Central memory CD8-positive, alpha-beta T cell (primary cell): Measurements from ENCODE around the gene FADS2.
A peak's percentile ranks its signal among the peaks of the same experiment; 100 is the strongest.

ENCODE experiments used
- ATAC-seq: fragments of 150-1000 bp; cut with Tn5 transposase; replicated peaks from 2 replicates; pipeline ENCODE4 v1.10.0; 2022; ENCODE audit warnings: mild to moderate bottlenecking, moderate FRiP score, moderate number of reproducible peaks; ENCODE audit not compliant: poor library complexity, severe bottlenecking; ENCODE audit errors: extremely low read depth
- DNase-seq, 2 donors: peaks; one replicate each; pipeline ENCODE4 v3.0.0; 2021; ENCODE audit warnings: low spot score in 2 of 2
- H3K27ac Mint-ChIP-seq: one replicate; pipeline ENCODE4 v1.8.0; 2022; ENCODE audit warnings: low read depth, mild to moderate bottlenecking, moderate library complexity, mixed read lengths
- H3K27me3 Mint-ChIP-seq: one replicate; pipeline ENCODE4 v1.8.0; 2022; ENCODE audit warnings: mixed read lengths
- H3K36me3 Mint-ChIP-seq: one replicate; pipeline ENCODE4 v1.8.0; 2022; ENCODE audit warnings: mild to moderate bottlenecking, moderate library complexity, mixed read lengths; ENCODE audit not compliant: insufficient read depth
- H3K4me1 Mint-ChIP-seq: one replicate; pipeline ENCODE4 v1.8.0; 2022; ENCODE audit warnings: mixed read lengths
- H3K4me3 Mint-ChIP-seq: one replicate; pipeline ENCODE4 v1.8.0; 2022; ENCODE audit warnings: mild to moderate bottlenecking, moderate library complexity, mixed read lengths
- H3K9me3 Mint-ChIP-seq: one replicate; pipeline ENCODE4 v1.8.0; 2022; ENCODE audit warnings: mixed read lengths

Gene FADS2

GRCh38 chr11:61800331-61801281 lies 27.5 kb upstream of the FADS2 start:
- peak overlapping the region; percentile 30 for H3K27ac Mint-ChIP-seq
- no peaks in the 10 kb centered on the region for H3K27me3 Mint-ChIP-seq
- H3K4me3 Mint-ChIP-seq: no peak overlapping the region
- H3K9me3 Mint-ChIP-seq: no peaks in the 10 kb centered on the region
- peaks cover 3% of the 10 kb centered on the region for H3K36me3 Mint-ChIP-seq
- peaks cover 6% of the 10 kb centered on the region for H3K4me1 Mint-ChIP-seq
- no peak for DNase-seq
- ATAC-seq: no peak

GRCh38 chr11:61802605-61803004 lies 25.5 kb upstream of the FADS2 start:
- Mint-ChIP-seq H3K4me1 (no peaks in the 10 kb centered on the region), H3K36me3 (peaks cover 2% of the 10 kb centered on the region), H3K9me3 (no peaks in the 10 kb centered on the region), H3K4me3 (no peak overlapping the region), H3K27ac (no peak overlapping the region), H3K27me3 (no peaks in the 10 kb centered on the region)
- DNase-seq: no peak
- no peak for ATAC-seq

- ATAC-seq: no peak
- no peak for DNase-seq
- H3K4me1 Mint-ChIP-seq: no peaks in the 10 kb centered on the region
- H3K36me3 Mint-ChIP-seq: peaks cover 2% of the 10 kb centered on the region
- H3K4me3 Mint-ChIP-seq: no peak overlapping the region
- H3K27me3 Mint-ChIP-seq: no peaks in the 10 kb centered on the region
- H3K9me3 Mint-ChIP-seq: no peaks in the 10 kb centered on the region
- peak overlapping the region; percentile 42 for H3K27ac Mint-ChIP-seq
Observed at GRCh38 chr11:61803889-61804647, 24.0 kb upstream of the FADS2 start.

GRCh38 chr11:61805146-61805545 lies 23.0 kb upstream of the FADS2 start:
- DNase-seq (no peak), ATAC-seq (no peak)
- Mint-ChIP-seq H3K9me3 (no peaks in the 10 kb centered on the region), H3K36me3 (peaks cover 4% of the 10 kb centered on the region), H3K27ac (no peak overlapping the region), H3K4me3 (no peak overlapping the region), H3K4me1 (no peaks in the 10 kb centered on the region), H3K27me3 (no peaks in the 10 kb centered on the region)

- ATAC-seq: no peak
- no peaks in the 10 kb centered on the region for H3K4me1 Mint-ChIP-seq
- DNase-seq: no peak
- peaks cover 6% of the 10 kb centered on the region for H3K36me3 Mint-ChIP-seq
- no peaks in the 10 kb centered on the region for H3K9me3 Mint-ChIP-seq
- no peaks in the 10 kb centered on the region for H3K27me3 Mint-ChIP-seq
- H3K4me3 Mint-ChIP-seq: no peak overlapping the region
- no peak overlapping the region for H3K27ac Mint-ChIP-seq
Observed at GRCh38 chr11:61806785-61807184, 21.3 kb upstream of the FADS2 start.

GRCh38 chr11:61810671-61811175 lies 17.4 kb upstream of the FADS2 start:
- ATAC-seq (no peak), DNase-seq (no peak)
- no peaks in the 10 kb centered on the region for H3K9me3 Mint-ChIP-seq
- no peak overlapping the region for H3K27ac Mint-ChIP-seq
- peaks cover 15% of the 10 kb centered on the region for H3K4me1 Mint-ChIP-seq
- peaks cover 11% of the 10 kb centered on the region for H3K36me3 Mint-ChIP-seq
- peaks cover 3% of the 10 kb centered on the region for H3K27me3 Mint-ChIP-seq
- H3K4me3 Mint-ChIP-seq: no peak overlapping the region

GRCh38 chr11:61811831-61812230 lies 16.3 kb upstream of the FADS2 start:
- DNase-seq (no peak), ATAC-seq (no peak)
- Mint-ChIP-seq H3K9me3 (no peaks in the 10 kb centered on the region), H3K4me3 (no peak overlapping the region), H3K36me3 (peaks cover 18% of the 10 kb centered on the region), H3K27ac (no peak overlapping the region), H3K4me1 (peaks cover 23% of the 10 kb centered on the region), H3K27me3 (peaks cover 10% of the 10 kb centered on the region)

GRCh38 chr11:61812736-61813411 lies 15.2 kb upstream of the FADS2 start:
- Mint-ChIP-seq H3K27ac (no peak overlapping the region), H3K9me3 (no peaks in the 10 kb centered on the region)

GRCh38 chr11:61814247-61814957 lies 13.7 kb upstream of the FADS2 start:
- peaks cover 16% of the 10 kb centered on the region for H3K36me3 Mint-ChIP-seq
- DNase-seq (no peak), ATAC-seq (no peak)
- H3K4me1 Mint-ChIP-seq: peaks cover 23% of the 10 kb centered on the region
- H3K27me3 Mint-ChIP-seq: peaks cover 10% of the 10 kb centered on the region
- no peaks in the 10 kb centered on the region for H3K9me3 Mint-ChIP-seq
- peak overlapping the region; percentile 92 for H3K27ac Mint-ChIP-seq
- peak overlapping the region; percentile 94 for H3K4me3 Mint-ChIP-seq

More at GRCh38 chr11:61812736-61813411, 15.2 kb upstream of the FADS2 start:
- Mint-ChIP-seq H3K27me3 (peaks cover 10% of the 10 kb centered on the region), H3K36me3 (peaks cover 17% of the 10 kb centered on the region), H3K4me3 (no peak overlapping the region), H3K4me1 (peaks cover 23% of the 10 kb centered on the region)
- DNase-seq: no peak
- ATAC-seq: no peak

GRCh38 chr11:61814958-61815789 lies 12.9 kb upstream of the FADS2 start:
- H3K4me3 Mint-ChIP-seq: peak overlapping the region; percentile 94
- H3K27me3 Mint-ChIP-seq: peaks cover 10% of the 10 kb centered on the region
- H3K4me1 Mint-ChIP-seq: peaks cover 23% of the 10 kb centered on the region
- H3K27ac Mint-ChIP-seq: peak overlapping the region; percentile 92
- no peaks in the 10 kb centered on the region for H3K9me3 Mint-ChIP-seq
- DNase-seq: no peak
- peaks cover 15% of the 10 kb centered on the region for H3K36me3 Mint-ChIP-seq
- ATAC-seq: no peak
